CD4-positive, alpha-beta T cell treated with Interleukin-2 at 100 ng/mL for 4 hours (primary cell): ENCODE results near the gene ZNF561.
"Not testable (repeated sequence)": the region's sequence is repeated elsewhere in the genome, so short reads cannot be mapped to it uniquely, and the experiment has no call there.

Source experiments
- DNase-seq: peaks from one replicate; pipeline ENCODE4 v3.0.0-alpha.2; 2020; ENCODE audit warnings: low spot score

Gene ZNF561

GRCh38 chr19:9621156-9622037 is at the start of gene ZNF561:
Gene ZNF561 (minus strand): TSS chr19:9621232. CDS start chr19:9619456, 1,776 bp downstream.
- DNase-seq: peak; percentile 86

- DNase-seq: no peak
Observed at GRCh38 chr19:9668544-9668943, 47.5 kb upstream of the ZNF561 start.

DNA sequence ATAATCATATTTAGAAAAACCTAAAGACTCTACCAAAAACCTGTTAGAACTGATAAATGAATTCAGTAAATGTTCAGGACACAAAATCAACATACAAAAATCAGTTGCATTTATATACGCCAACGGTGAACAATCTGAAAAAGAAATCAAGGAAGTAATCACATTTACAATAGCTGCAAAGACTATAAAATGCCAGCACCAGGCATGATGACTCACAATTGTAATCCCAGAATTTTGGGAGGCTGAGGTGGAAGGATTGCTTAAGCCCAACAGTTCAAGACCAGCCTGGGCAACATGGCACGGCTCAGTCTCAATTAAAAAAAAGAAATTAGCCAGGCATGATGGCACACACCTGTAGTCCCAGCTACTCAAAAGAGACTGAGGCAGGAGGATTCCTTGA is 46.9 kb upstream of the ZNF561 start:
- DNase-seq: no peak

DNA sequence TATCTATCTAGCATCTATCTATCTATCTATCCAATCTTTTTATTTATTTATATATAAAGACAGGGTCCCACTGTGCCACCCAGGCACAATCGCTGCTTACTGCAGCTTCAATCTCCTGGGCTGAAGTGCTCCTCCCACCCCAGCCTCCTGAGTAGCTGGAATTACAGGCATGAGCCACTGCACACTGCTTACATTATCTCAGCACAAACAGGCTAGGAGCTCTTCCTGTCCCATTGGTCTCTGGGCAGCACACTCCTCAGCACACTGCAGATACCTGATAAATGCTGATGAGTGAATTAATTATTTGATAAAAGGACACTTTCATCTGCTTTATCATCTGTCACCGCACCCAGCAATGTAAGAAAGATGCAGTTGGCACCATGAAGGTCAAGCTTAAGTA is 37.7 kb upstream of the ZNF561 start:
- DNase-seq: no peak

GRCh38 chr19:9653066-9653555 is 32.1 kb upstream of the ZNF561 start:
- DNase-seq: not testable (repeated sequence)

DNA sequence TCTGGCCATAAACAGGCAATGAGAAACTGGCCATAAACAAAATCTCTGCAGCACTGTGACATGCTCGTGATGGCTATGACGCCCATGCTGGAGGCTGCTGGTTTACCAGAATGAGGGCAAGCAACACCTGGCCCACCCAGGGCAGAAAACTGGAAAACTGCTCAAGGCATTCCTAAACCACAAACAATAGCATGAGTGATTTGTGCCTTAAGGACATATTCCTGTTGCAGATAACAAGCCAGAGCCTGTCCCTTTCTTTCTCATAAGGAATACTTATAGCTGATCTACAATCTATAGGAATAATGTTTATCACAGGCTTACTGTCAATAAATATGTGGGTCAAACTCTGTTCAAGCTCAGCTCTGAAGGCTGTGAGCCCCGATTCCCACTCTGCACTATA is 30.4 kb upstream of the ZNF561 start:
- DNase-seq: not testable (repeated sequence)

GRCh38 chr19:9650345-9650744 is 29.3 kb upstream of the ZNF561 start:
- DNase-seq: no peak

DNA sequence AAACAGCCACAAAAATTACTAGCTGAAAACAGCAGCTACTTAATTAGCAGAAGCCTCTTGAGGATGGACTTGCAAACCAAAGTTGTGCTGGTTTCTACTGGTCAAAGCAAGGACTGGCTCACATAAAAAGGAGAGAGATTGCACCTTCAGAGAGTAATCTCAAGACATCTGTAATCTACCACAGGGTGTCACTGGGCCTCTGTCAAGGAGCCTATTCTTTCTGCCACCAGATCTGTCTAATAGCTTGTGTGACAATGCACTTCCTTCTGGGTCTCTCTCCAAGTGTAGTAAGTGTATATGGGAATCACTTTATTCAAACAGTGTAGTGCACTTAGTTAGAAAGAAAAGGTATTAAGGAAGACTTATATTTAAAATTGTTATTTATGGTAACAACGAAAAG is 24.4 kb upstream of the ZNF561 start:
- no peak for DNase-seq

- DNase-seq: no peak
Observed at GRCh38 chr19:9644472-9644871, 23.4 kb upstream of the ZNF561 start.

- no peak for DNase-seq
Observed at GRCh38 chr19:9641810-9642209, 20.8 kb upstream of the ZNF561 start.

DNA sequence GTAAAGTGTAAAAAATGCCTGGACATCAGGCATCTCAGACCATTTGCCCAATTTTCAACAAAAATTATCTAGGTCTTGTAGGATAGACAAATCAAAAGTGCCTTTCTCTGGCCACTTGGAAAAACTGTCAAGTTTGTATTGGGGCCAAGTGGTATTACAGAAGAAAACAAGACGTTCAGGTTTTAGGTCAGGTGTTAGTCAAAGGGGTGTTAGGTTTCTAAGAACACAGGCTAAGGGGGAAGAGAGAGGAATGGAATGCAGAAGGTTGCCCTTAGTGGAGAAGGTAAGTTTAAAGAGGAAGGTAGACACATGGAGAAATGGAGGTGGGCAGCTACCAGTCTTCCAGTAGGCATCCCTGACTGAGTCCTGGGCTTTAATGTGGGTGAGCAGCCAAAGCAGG is 19.9 kb upstream of the ZNF561 start:
- DNase-seq: no peak

DNA sequence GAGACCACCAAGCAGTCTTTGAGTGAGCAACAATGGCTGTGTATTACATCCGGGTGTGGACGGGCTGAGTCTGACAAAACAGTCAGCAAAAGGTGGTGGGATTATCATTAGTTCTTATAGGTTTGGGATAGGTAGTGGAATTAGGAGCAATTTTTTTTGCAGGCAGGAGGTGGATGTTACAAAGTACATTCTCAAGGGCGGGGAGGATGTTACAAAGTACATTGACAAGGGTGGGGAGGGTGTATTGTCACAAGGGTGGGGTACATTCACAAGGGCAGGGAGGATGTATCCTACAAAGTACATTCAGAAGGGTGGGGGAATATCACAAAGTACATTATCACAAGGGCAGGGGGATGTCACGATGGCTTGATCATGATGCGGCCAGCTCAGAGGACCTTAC is 15.0 kb upstream of the ZNF561 start:
- DNase-seq: no peak

DNA sequence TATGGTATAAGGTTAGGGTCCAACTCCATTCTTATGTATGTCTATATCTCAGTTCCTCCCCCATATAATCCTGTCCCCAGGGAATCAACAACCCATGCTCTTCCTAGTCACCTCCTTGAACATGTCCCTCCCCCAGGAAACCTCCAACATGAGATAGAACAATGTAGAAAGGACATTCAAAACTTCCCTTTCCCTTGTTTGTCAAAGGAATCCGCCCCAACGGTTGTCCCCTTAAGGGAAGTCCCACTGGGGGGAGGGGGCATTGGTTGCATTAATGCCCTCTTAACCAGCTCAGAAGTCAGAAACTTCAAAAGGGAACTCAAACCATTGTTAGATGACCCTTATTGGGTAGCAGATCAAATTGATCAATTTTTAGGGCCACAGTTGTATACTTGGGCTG is 6.8 kb upstream of the ZNF561 start:
- DNase-seq: no peak

GRCh38 chr19:9622531-9622930 is 1.5 kb upstream of the ZNF561 start:
- DNase-seq: no peak

DNA sequence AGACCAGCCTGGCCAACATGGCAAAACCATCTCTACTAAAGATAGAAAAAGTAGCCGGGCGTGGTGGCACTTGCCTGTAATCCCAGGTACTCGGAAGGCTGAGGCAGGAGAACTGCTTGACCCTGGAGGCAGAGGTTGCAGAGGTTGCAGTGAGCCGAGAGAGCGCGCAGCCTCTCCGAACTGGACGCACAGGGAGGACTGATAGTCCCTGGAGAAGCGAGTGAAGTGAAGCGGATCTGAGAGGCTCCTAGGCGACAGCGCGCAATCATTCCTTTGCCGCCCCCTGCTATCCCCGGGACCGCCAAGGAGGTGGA is 233 bp downstream of the ZNF561 start:
- no peak for DNase-seq

- DNase-seq: no peak
Observed at GRCh38 chr19:9615844-9616243, 5.2 kb downstream of the ZNF561 start.

- no peak for DNase-seq
Observed at GRCh38 chr19:9610484-9611113, 10.4 kb downstream of the ZNF561 start.

- no peak for DNase-seq
Observed at GRCh38 chr19:9608912-9609311, 12.1 kb downstream of the ZNF561 start.

GRCh38 chr19:9597027-9597426 is 24.0 kb downstream of the ZNF561 start:
- DNase-seq: no peak

DNA sequence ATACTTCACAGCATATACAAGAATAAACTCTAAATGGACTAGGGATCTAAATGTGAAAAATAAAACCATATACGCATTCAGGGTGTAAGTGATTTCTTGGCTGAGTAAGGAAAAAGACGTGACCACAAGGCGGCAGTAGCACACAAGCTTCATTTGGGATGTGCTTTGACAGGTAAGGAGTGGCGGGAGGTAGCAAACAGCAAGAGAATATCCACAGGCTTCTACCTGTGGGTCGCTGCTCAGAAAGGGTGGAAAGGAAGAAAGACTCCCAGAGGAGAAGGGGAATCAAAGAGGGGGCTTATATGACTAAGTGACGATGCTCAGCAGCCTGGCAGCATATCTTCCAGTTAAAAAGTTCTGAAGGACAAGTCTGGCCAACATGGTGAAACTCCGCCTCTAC is 34.3 kb downstream of the ZNF561 start:
- peak; percentile 79 for DNase-seq

- peak; percentile 76 for DNase-seq
Observed at GRCh38 chr19:9584073-9584833, 36.8 kb downstream of the ZNF561 start, which contains the start of gene ZNF121. Gene ZNF121 (minus strand): TSS chr19:9584504. CDS start chr19:9568097, 16,407 bp downstream.

- not testable (repeated sequence) for DNase-seq
Observed at GRCh38 chr19:9582081-9582725, 38.8 kb downstream of the ZNF561 start.
